Left kidney (tissue), 2 donors: ENCODE results near the gene PWP2. TPM values are rescaled to one million over a fixed set of nuclear protein-coding genes. Genes with fewer than 3 reads are reported as not detected.
"Not testable (repeated sequence)": the region's sequence is repeated elsewhere in the genome, so short reads cannot be mapped to it uniquely, and the experiment has no call there.

Experiments used
- DNase-seq: peaks from one replicate; pipeline ENCODE4 v3.0.0-alpha.2; 2013
- polyA plus RNA-seq: library from polyadenylated mRNA; unstranded; fragments of 120-200 nt; gene quantifications from one replicate; pipeline ENCODE4 v1.2.1, GENCODE V29; 2013; ENCODE audit not compliant: insufficient read length

The PWP2 gene
- polyA plus RNA-seq, 1 donor: 3.8 TPM

GRCh38 chr21:44082648-44083440 lies 24.4 kb upstream of the PWP2 start:
- DNase-seq: no peak

GRCh38 chr21:44083631-44084291 lies 23.4 kb upstream of the PWP2 start:
- no peak for DNase-seq

DNA sequence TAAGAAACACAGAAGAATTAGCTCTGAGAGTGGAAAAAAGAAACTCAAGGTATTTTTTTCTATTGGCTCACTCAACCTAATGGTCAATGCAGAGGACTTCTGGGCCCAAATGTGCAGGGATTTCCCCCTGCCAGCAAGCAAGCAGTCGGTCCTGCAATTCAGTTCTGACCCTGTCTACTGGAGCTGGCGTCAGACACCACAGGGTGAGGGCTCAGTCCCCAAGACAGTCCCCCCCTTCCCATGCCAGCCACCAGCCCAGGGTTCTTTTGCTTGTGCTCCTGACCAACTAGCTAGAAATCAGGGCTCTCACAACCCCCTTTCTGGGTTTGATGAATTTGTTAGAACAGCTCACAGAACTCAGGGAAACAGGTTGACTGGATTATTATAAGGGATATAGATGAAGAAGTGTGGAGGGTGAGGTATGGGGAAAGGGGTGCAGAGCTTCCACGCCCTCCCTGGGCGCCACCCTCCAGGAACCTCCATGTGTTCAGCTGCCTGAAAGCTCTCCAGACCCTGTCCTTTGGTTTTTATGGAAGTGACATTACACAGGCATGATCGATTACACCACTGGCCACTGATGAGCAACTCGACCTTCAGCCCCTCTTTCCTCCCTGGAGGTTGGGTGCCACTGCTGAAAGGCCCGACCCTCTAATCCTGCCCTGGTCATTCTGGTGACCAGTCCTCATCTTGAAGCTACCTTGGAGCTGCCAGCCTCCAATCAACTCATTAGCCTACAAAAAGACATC lies 22.5 kb upstream of the PWP2 start:
- no peak for DNase-seq

- DNase-seq: no peak
Measured at GRCh38 chr21:44085491-44086321, 21.5 kb upstream of the PWP2 start.

DNA sequence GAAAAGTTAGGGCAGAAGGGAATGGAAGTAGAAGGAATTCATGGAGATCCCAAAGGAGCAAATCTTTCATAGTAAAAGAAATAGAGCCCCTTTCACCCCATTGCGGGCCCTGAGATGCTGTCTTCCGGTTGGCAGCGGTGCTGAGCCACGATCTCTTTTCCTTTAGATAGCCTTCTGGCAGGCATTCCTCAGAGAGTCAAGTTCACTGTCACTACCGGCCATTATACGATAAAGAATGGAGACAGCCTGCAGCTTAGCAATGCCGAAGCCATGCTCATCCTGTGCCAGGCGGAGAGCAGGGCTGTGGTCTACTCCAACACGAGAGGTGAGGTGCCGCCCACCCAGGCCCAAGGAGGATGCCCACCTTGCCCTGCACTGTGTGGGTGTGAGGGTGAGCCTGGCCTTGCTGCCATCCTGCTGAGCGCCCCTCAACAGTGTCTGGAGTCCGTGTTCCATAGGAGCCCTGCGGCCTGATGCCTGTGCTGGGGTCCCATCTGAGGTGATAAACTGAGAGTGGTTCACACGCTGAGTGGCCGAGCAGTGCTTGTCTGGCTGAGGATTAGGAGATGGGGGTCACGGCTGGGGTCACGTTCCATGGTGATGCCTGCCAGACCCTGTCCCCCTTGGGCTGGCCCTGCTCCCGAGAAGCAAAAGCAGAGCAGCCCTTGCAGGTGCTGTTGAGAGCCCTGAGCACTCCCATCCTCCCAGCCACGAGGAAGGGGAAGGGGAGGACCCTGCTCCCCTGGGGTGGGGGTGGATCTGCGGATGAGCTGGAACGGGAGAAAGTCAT lies 20.4 kb upstream of the PWP2 start:
- DNase-seq: no peak

- DNase-seq: no peak
Measured at GRCh38 chr21:44087426-44088400, 19.5 kb upstream of the PWP2 start.

DNA sequence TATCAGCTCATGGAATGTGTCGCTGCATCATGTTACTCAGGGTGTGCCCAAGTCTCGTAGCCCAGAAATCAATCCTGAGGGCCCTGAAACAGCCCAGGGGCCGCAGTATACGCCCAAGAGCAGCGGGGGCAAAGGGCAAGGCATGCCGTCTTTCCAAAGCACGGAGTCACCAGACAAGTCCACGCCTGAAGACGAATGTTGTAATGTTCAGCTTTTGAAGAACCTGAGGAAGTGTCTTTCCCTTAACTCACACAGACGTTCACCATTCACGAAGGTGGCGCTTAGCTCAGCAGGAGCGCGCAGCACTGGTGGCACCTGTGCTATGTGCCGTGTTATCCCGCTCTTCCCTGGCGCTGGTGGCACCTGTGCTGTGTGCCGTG lies 18.8 kb upstream of the PWP2 start:
- no peak for DNase-seq

DNA sequence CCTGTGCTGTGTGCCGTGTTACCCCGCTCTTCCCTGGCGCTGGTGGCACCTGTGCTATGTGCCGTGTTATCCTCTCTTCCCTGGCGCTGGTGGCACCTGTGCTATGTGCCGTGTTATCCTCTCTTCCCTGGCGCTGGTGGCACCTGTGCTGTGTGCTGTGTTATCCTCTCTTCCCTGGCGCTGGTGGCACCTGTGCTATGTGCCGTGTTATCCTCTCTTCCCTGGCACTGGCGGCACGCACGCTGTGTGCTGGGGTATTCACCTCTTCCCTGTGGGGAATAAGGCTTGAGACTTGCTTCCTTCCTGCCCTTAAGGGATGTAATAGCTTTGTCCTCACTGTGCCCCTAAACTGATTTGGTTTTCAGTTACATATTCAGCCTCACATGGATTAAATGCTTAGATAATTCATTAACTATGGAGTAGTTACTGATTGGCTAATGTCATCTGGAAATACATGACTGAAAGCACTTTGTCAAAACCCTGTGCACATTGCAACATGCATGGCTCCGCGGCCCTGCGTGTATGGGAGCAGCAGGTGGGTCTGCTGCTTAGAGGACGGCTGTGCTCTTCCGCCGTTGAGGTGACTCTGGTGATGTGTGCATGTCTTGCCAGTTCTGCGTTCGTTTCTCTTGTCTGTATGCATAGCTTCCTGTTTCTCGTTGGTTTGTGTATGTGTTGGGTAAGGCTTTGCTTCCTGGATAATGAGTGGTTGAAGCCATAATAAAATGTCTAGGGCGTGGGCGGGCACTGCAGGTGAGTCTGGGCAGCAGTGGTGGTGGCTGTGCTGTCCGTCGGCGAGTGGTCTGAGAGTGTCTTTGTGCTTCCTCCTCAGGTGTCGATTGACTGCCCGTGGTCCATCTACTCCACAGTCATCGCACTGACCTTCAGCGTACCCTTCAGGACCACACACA lies 17.9 kb upstream of the PWP2 start:
- peak; percentile 48 for DNase-seq

DNA sequence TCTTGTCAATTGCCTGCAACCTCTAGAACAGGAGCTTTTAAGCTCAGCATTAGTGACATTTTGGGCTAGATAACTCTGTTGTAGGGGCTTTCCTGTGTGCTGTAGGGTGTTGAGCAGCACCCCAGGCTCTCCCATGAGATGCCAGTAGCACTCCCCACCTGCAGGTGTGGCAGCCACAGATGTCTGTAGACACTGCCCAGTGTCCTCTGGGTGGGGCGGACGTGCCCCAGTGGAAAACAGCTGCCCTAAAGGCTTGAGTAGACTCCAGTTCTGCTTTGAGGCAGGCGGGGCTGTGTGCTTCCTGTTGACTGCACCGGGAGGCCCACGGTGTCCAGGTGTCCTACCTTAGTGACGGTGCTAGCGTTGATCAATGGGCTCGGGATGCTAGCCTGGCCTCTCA lies 16.9 kb upstream of the PWP2 start:
- no peak for DNase-seq

GRCh38 chr21:44092211-44092610 lies 15.0 kb upstream of the PWP2 start:
- DNase-seq: no peak

DNA sequence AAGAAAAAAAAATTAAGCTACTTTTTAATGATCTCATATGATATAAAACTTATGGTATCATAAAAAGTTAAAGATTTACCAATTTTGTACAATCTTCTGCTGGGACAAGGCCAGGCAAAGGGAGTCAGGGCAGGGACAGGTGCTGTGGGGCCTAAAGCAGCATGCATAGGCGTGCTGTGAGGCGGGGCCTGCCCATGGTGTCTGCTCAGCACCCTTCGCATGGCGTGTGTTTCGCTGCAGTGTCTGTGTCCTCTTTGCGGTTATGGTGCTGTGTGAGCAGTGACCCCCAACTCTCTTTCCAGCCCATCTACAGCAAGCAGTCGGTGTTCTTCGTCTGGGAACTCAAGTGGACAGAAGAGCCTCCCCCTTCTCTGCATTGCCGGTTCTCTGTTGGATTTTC lies 13.4 kb upstream of the PWP2 start:
- no peak for DNase-seq

DNA sequence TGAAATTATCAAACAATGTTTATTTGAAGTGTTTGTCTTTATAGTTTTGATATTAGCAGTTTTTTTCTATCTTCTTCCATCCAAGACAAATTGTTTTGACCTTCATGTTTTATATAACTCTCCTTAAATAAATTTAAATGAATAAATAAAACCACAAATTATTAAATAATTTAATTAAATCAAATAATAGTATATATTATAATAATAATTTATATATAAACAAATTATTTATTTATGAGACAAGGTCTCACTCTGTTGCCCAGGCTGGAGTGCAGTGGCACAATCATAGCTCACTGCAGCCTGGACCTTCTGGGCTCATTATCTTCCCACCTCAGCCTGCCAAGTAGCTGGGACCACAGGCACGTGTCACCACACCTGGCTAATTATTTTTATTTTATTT lies 12.4 kb upstream of the PWP2 start:
- no peak for DNase-seq

- not testable (repeated sequence) for DNase-seq
Measured at GRCh38 chr21:44098507-44098906, 8.7 kb upstream of the PWP2 start.

GRCh38 chr21:44098964-44099363 lies 8.2 kb upstream of the PWP2 start:
- not testable (repeated sequence) for DNase-seq

- DNase-seq: not testable (repeated sequence)
Measured at GRCh38 chr21:44107589-44107988, 390 bp downstream of the PWP2 start.

- not testable (repeated sequence) for DNase-seq
Measured at GRCh38 chr21:44113702-44114371, 6.6 kb downstream of the PWP2 start.

DNA sequence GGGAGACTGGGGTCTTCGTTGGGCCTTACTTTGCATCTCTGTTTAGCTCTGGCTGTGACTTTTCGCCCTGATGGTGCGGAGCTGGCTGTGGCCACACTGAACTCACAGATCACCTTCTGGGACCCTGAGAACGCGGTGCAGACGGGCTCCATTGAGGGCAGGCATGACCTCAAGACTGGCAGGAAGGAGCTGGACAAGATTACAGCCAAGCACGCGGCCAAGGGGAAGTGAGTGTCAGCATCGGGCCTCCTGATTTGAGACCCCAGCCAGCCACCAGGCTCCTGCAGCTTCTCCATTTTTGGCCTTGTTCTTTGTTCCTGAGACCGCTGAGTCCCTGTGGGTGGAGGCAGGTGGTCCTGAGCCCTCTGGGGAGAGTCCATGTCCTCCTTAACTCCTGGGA lies 14.9 kb downstream of the PWP2 start:
- not testable (repeated sequence) for DNase-seq

- DNase-seq: not testable (repeated sequence)
Measured at GRCh38 chr21:44127827-44128226, 20.6 kb downstream of the PWP2 start.
